Measurements from ENCODE around the gene CAB39L. TPM values are rescaled to one million over a fixed set of nuclear protein-coding genes. Genes with fewer than 3 reads are reported as not detected.

Gene CAB39L
- total RNA-seq, 2 donors from 2014 or later = 5.3 to 8.6 TPM

DNA sequence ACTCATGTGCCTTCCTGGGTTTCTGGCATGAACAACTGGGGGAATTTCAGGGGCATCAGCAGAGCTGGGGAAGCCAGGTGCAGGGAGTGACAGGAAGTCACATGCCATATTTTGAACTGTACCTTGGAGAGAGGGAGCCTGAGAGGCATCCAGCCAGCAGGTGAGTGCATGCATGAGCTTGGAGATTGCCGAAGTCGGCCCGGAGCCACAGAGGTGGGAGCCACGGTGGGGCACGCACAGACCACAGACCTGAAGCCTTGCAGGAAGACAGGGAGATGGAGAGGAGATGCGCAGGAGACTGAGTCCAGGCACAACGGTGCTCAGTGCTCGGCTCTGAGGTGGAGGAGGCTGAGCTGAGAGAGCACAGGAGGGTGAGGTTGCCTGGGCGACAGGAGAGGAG lies 141.0 kb downstream of the CAB39L start:
- H3K27me3 ChIP-seq (ENCODE audit: control insufficient read depth, insufficient read depth, low read length, poor library complexity, severe bottlenecking) = no peaks in the 10 kb centered on the region
- Mint-ChIP-seq H3K36me3 (ENCODE audit: low read depth) (no peaks in the 10 kb centered on the region), H3K4me1 (peaks cover 9% of the 10 kb centered on the region), H3K9me3 (no peaks in the 10 kb centered on the region), H3K4me3 (no peak overlapping the region), H3K27me3 (ENCODE audit: insufficient read depth) (no peaks in the 10 kb centered on the region), H3K27ac (no peak overlapping the region)
- H3K4me3 ChIP-seq (ENCODE audit: low read length) = no peak overlapping the region
- DNase-seq = no peak
- H3K9ac ChIP-seq (ENCODE audit: extremely low read depth, low read length, poor library complexity, severe bottlenecking) = no peak overlapping the region
- H3K9me3 ChIP-seq (ENCODE audit: control insufficient read depth, low read length) = no peaks in the 10 kb centered on the region
- 82 to 91% methylated on average over 7 to 9 of the region's 9 CpGs for WGBS, 2 experiments (ENCODE audit: insufficient coverage in 1 of 2, insufficient read length in 1 of 2)
- no peak overlapping the region for H3K27ac ChIP-seq (ENCODE audit: low read depth, low read length)
- H3K4me1 ChIP-seq (ENCODE audit: control insufficient read depth, insufficient read depth, low read length) = no peaks in the 10 kb centered on the region
- TF ChIP-seq, protein P1, sequence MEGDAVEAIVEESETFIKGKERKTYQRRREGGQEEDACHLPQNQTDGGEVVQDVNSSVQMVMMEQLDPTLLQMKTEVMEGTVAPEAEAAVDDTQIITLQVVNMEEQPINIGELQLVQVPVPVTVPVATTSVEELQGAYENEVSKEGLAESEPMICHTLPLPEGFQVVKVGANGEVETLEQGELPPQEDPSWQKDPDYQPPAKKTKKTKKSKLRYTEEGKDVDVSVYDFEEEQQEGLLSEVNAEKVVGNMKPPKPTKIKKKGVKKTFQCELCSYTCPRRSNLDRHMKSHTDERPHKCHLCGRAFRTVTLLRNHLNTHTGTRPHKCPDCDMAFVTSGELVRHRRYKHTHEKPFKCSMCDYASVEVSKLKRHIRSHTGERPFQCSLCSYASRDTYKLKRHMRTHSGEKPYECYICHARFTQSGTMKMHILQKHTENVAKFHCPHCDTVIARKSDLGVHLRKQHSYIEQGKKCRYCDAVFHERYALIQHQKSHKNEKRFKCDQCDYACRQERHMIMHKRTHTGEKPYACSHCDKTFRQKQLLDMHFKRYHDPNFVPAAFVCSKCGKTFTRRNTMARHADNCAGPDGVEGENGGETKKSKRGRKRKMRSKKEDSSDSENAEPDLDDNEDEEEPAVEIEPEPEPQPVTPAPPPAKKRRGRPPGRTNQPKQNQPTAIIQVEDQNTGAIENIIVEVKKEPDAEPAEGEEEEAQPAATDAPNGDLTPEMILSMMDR (conservative IDR thresholded peaks at IDR 0.05) = no peak
- H3K36me3 ChIP-seq (ENCODE audit: control insufficient read depth, insufficient read depth, low read length) = no peaks in the 10 kb centered on the region

DNA sequence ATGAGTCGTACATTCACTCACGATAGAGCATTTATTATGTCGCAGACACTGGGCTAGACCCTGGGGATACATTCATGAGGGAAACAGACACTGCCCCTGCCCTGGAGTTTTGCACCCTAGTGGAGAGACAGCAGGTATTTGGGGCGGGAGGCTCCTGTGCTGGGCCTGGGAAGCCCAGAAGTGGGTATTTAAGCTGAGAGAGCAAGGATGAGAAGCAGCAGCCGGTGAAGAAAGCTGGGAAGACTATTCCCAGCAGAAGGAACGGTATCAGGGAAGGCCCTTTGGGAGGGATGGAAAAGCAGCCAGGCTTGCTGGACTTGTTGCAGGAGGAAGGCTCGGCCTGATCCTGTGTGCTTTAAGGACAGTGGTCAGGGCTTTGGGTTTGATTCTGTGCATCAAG lies 141.6 kb downstream of the CAB39L start:
- Mint-ChIP-seq H3K4me1 (peaks cover 9% of the 10 kb centered on the region), H3K27ac (no peak overlapping the region), H3K27me3 (ENCODE audit: insufficient read depth) (no peaks in the 10 kb centered on the region), H3K36me3 (ENCODE audit: low read depth) (no peaks in the 10 kb centered on the region), H3K9me3 (no peaks in the 10 kb centered on the region), H3K4me3 (no peak overlapping the region)
- no peak for DNase-seq
- Histone ChIP-seq H3K4me3 (ENCODE audit: low read length) (no peak overlapping the region), H3K27ac (ENCODE audit: low read depth, low read length) (no peak overlapping the region), H3K27me3 (ENCODE audit: control insufficient read depth, insufficient read depth, low read length, poor library complexity, severe bottlenecking) (no peaks in the 10 kb centered on the region), H3K36me3 (ENCODE audit: control insufficient read depth, insufficient read depth, low read length) (no peaks in the 10 kb centered on the region), H3K9me3 (ENCODE audit: control insufficient read depth, low read length) (no peaks in the 10 kb centered on the region), H3K4me1 (ENCODE audit: control insufficient read depth, insufficient read depth, low read length) (no peaks in the 10 kb centered on the region), H3K9ac (ENCODE audit: extremely low read depth, low read length, poor library complexity, severe bottlenecking) (no peak overlapping the region)
- TF ChIP-seq, protein P1 (conservative IDR thresholded peaks at IDR 0.05) = no peak
- 86 to 89% methylated on average over 7 of the region's 7 CpGs for WGBS, 2 experiments (ENCODE audit: insufficient coverage in 1 of 2, insufficient read length in 1 of 2)

DNA sequence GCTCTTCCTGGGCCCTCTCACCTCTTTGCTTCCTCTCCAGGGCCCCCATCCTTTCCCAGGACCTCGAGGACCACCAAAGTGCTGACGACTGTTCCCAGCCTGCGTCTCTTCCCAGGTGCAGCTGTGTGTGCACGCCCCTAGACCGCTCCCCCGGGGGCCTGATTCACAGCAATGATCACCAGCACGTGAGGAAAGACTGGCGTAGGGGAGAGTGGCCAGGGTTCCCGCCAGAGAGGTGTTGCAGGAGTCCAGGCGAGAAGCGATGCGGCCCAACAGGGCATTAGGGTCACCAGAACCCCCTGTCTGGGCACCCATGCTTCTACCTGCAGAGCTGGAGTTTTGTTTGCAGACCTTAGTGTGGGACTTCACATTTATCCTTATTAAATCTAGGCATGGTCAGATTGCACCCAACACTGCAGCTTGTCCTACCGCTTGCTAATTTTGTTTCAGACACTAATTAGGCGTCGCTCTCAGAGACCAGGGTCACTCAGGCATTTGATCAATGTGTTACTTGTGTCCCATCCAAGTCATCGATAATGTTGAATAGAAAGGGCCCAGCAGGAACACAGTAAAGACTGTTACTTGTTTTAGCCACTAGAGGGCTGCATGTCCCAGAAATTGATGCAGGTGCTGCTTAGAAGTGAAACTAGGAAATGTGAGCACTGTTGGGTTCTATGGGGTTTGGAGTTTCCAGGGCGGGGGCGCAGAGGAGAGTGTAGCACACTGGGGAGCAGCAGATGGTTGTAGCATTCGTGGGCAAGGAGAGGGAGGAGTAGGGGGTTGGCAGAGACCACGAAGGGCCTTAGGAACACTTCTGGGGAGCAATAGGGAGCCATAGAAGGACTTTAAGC lies 142.9 kb downstream of the CAB39L start:
- Histone ChIP-seq H3K27ac (ENCODE audit: low read depth, low read length) (no peak overlapping the region), H3K4me1 (ENCODE audit: control insufficient read depth, insufficient read depth, low read length) (no peaks in the 10 kb centered on the region), H3K4me3 (ENCODE audit: low read length) (no peak overlapping the region), H3K9ac (ENCODE audit: extremely low read depth, low read length, poor library complexity, severe bottlenecking) (no peak overlapping the region), H3K27me3 (ENCODE audit: control insufficient read depth, insufficient read depth, low read length, poor library complexity, severe bottlenecking) (no peaks in the 10 kb centered on the region), H3K9me3 (ENCODE audit: control insufficient read depth, low read length) (no peaks in the 10 kb centered on the region), H3K36me3 (ENCODE audit: control insufficient read depth, insufficient read depth, low read length) (no peaks in the 10 kb centered on the region)
- no peak overlapping the region for H3K27ac Mint-ChIP-seq
- WGBS, 2 experiments (ENCODE audit: insufficient coverage in 1 of 2, insufficient read length in 1 of 2) = 61 to 62% methylated on average over 16 to 20 of the region's 20 CpGs
- H3K4me3 Mint-ChIP-seq = no peak overlapping the region
- TF ChIP-seq, protein P1 (conservative IDR thresholded peaks at IDR 0.05) = peak; percentile 91
- no peaks in the 10 kb centered on the region for H3K9me3 Mint-ChIP-seq
- peak; percentile 77 for DNase-seq
- peaks cover 9% of the 10 kb centered on the region for H3K4me1 Mint-ChIP-seq
- no peaks in the 10 kb centered on the region for H3K27me3 Mint-ChIP-seq (ENCODE audit: insufficient read depth)
- no peaks in the 10 kb centered on the region for H3K36me3 Mint-ChIP-seq (ENCODE audit: low read depth)
